ENCODE measurements around the gene NUB1. TPM values are rescaled to one million over a fixed set of nuclear protein-coding genes. Genes with fewer than 3 reads are reported as not detected.

The NUB1 gene
- polyA plus RNA-seq, 3 donors: 32.0 to 39.2 (median 37.2) TPM

DNA sequence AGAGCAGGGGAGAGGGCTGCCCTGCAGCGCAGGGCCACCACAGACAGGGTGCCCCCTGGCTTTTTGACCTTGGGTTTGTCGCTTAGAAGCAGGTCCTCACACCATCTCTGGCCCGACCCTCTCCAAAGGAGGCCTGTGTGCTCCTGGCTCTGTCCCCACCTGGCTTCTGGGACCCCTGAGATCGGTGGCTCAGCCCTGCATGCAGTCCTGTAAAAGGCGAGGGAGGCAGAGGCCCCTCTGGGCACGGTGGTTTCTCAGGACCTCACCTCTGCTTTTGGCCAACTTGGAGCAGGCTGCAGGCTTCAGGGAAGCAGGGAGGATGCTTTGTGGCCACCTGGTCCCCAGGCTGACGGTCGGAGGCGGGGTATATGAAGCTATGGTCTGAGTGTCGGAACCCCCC lies 46.8 kb downstream of the NUB1 start:
- WGBS (ENCODE audit: insufficient coverage): 72% methylated on average over 6 of the region's 10 CpGs
- H3K27ac Mint-ChIP-seq: no peak overlapping the region
- H2AFZ ChIP-seq (ENCODE audit: insufficient read depth, low read depth, low read length, poor library complexity, severe bottlenecking): no peak overlapping the region

DNA sequence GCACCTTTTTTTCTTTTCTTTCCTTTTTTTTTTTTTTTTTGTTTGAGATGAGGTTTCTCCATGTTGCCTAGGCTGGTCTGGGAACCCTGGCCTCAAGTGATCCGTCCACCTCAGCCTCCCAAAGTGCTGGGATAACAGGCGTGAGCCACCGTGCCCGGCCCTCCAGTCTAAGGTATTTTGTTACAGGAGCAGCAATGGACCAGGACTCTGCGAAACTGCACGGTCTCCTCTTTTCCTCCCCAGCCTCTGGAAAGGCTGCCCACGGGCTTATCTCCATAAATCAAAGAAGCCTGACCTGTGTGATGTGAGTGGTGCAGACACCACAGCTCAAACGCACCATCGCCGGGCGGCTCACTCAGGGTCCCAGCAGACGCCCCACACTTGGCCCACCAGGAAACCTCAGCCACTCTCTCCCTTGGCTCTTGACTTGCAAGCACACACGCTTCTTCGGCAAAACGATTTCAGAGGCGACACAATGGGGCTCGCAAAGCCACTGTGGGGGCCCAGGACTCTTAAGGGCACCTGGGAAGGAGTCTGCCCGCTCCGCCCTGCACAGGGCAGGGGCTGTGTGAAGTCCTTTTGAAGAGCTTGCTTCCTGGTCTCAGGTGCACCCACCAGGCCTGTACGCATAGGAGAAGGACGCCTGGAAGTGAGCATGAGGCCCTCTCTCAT lies 47.6 kb downstream of the NUB1 start:
- Histone ChIP-seq H3K27me3 (ENCODE audit: control insufficient read depth in 2 of 2, insufficient read depth in 2 of 2, low read length in 2 of 2) (peaks cover 0 to 4% of the 10 kb centered on the region in 2 donors), H2AFZ (ENCODE audit: insufficient read depth, low read depth, low read length, poor library complexity, severe bottlenecking) (no peak overlapping the region), H3K9ac (ENCODE audit: insufficient read depth, low read length, poor library complexity, severe bottlenecking) (no peak overlapping the region), H3K4me2 (replicated peaks; ENCODE audit: extremely low read depth, low read length, poor library complexity, severe bottlenecking) (no peak overlapping the region), H3K4me1 (ENCODE audit: control insufficient read depth in 1 of 2, insufficient read depth in 2 of 2, low read length in 2 of 2) (peaks cover 12 to 13% of the 10 kb centered on the region in 2 donors), H3K79me2 (ENCODE audit: insufficient read depth, low read length) (no peaks in the 10 kb centered on the region), H3K36me3 (replicated peaks in 1 of 2; ENCODE audit: control insufficient read depth in 1 of 2, insufficient read depth in 2 of 2, low read length in 2 of 2) (no peaks in the 10 kb centered on the region), H3K4me3 (replicated peaks in 1 of 3; ENCODE audit: low read depth in 2 of 3, low read length in 3 of 3) (no peak overlapping the region), H4K20me1 (ENCODE audit: insufficient read depth, low read length) (no peaks in the 10 kb centered on the region), H3K27ac (ENCODE audit: low read depth in 1 of 2, low read length in 2 of 2) (no peak overlapping the region), H3K9me3 (replicated peaks in 1 of 2; ENCODE audit: control insufficient read depth in 1 of 2, insufficient read depth in 1 of 2, low read length in 2 of 2) (no peaks in the 10 kb centered on the region)
- no peak for TF ChIP-seq CTCF (IDR thresholded peaks at IDR 0.05)
- H3K27ac Mint-ChIP-seq: peak overlapping the region in 4 of 7 donors; percentile 13 to 81 (median 60)
- no peaks in the 10 kb centered on the region for H3K36me3 Mint-ChIP-seq
- DNase-seq: no peak
- H3K9me3 Mint-ChIP-seq: peaks cover 0 to 4% (median 0%) of the 10 kb centered on the region in 7 donors
- H3K4me3 Mint-ChIP-seq: peak overlapping the region in 1 of 2 donors; percentile 64
- 94% methylated on average over 10 of the region's 21 CpGs for WGBS (ENCODE audit: insufficient coverage)
- intact Hi-C loops (cut with micrococcal nuclease): no loop called here
- H3K4me1 Mint-ChIP-seq: peaks cover 21% of the 10 kb centered on the region
- H3K27me3 Mint-ChIP-seq (ENCODE audit: low read depth in 3 of 3): peaks cover 28 to 40% (median 35%) of the 10 kb centered on the region in 3 donors

More for the DNA sequence above, 46.8 kb downstream of the NUB1 start:
- H3K79me2 ChIP-seq (ENCODE audit: insufficient read depth, low read length): no peaks in the 10 kb centered on the region
- no peak overlapping the region for H3K27ac ChIP-seq (ENCODE audit: low read depth in 1 of 2, low read length in 2 of 2)
- no peaks in the 10 kb centered on the region for H3K36me3 ChIP-seq (replicated peaks in 1 of 2; ENCODE audit: control insufficient read depth in 1 of 2, insufficient read depth in 2 of 2, low read length in 2 of 2)
- H3K4me3 Mint-ChIP-seq: no peak overlapping the region
- no peak for DNase-seq
- peaks cover 0 to 4% (median 1%) of the 10 kb centered on the region in 7 donors for H3K9me3 Mint-ChIP-seq
- no peaks in the 10 kb centered on the region for H3K36me3 Mint-ChIP-seq
- H3K4me1 ChIP-seq (ENCODE audit: control insufficient read depth in 1 of 2, insufficient read depth in 2 of 2, low read length in 2 of 2): peaks cover 12 to 13% of the 10 kb centered on the region in 2 donors
- H3K4me3 ChIP-seq (replicated peaks in 1 of 3; ENCODE audit: low read depth in 2 of 3, low read length in 3 of 3): no peak overlapping the region
- H3K4me1 Mint-ChIP-seq: peaks cover 16% of the 10 kb centered on the region
- peaks cover 32 to 46% (median 36%) of the 10 kb centered on the region in 3 donors for H3K27me3 Mint-ChIP-seq (ENCODE audit: low read depth in 3 of 3)
- no peaks in the 10 kb centered on the region for H3K9me3 ChIP-seq (replicated peaks in 1 of 2; ENCODE audit: control insufficient read depth in 1 of 2, insufficient read depth in 1 of 2, low read length in 2 of 2)
- peaks cover 0 to 12% of the 10 kb centered on the region in 2 donors for H3K27me3 ChIP-seq (ENCODE audit: control insufficient read depth in 2 of 2, insufficient read depth in 2 of 2, low read length in 2 of 2)
- H4K20me1 ChIP-seq (ENCODE audit: insufficient read depth, low read length): no peaks in the 10 kb centered on the region
- intact Hi-C loops (cut with micrococcal nuclease): no loop called here
- no peak for TF ChIP-seq CTCF (IDR thresholded peaks at IDR 0.05)
- no peak overlapping the region for H3K9ac ChIP-seq (ENCODE audit: insufficient read depth, low read length, poor library complexity, severe bottlenecking)
- no peak overlapping the region for H3K4me2 ChIP-seq (replicated peaks; ENCODE audit: extremely low read depth, low read length, poor library complexity, severe bottlenecking)

All from CD14-positive monocyte (primary cell).